HCT116 (cell line): ENCODE measurements around the gene LZTS3. TPM values are rescaled to one million over a fixed set of nuclear protein-coding genes. Genes with fewer than 3 reads are reported as not detected.

Experiments used
- ATAC-seq: fragments of 200-7000 bp; cut with Tn5 transposase; 2 replicates; pipeline ENCODE4 v1.9.1; 2020; ENCODE audit warnings: mild to moderate bottlenecking, moderate library complexity
- BruUV-seq: library from RNA; stranded (reverse); fragments of 400-500 nt; replicated peaks from 2 replicates; lab custom pipeline; 2021; lab: Mats Ljungman, UMichigan
- CTCF ChIA-PET: fragments of 300-600 bp; sonication (Branson Sonifier 250); formaldehyde crosslinking; loops from one replicate; lab custom pipeline; 2021; ENCODE audit warnings: antibody characterized with exemption; lab: Charles Lee
- POLR2A ChIA-PET: fragments of 300-600, 350-600 bp; sonication (Branson Sonifier 250); formaldehyde crosslinking; loops from one replicate; lab custom pipeline; 2021; ENCODE audit warnings: antibody characterized with exemption; lab: Charles Lee
- RAD21 ChIA-PET, 2 experiments: fragments of 300-600 bp; sonication (Branson Sonifier 250); formaldehyde crosslinking; loops; one replicate each; lab custom pipeline; 2023; ENCODE audit warnings: low total read pairs in 2 of 2; ENCODE audit not compliant: uncharacterized antibody in 2 of 2, unreplicated experiment in 2 of 2, low non-redundant PET in 1 of 2; lab: Charles Lee
- DNase-seq: peaks from one replicate; pipeline ENCODE4 v3.0.0-alpha.2; 2010; ENCODE audit warnings: low read depth, low spot score
- H2AFZ ChIP-seq: fragments of 200-600 bp; shearing (Covaris generic), sonication (generic); 2 replicates; pipeline ENCODE4 v1.6.1; 2017; ENCODE audit warnings: low read depth, mixed run types, mixed read lengths, antibody characterized with exemption, low read length; ENCODE audit not compliant: poor library complexity, severe bottlenecking
- H3K27ac ChIP-seq: 2 replicates; pipeline ENCODE4 v1.5.1; 2012; ENCODE audit warnings: low read depth, low read length
- H3K27me3 ChIP-seq: fragments of 200-600 bp; sonication (generic); 2 replicates; pipeline ENCODE4 v1.6.1; 2016; ENCODE audit warnings: mixed run types, low read length, mixed read lengths; ENCODE audit not compliant: insufficient read depth
- H3K36me3 ChIP-seq, 2 experiments: fragments of 200-500 bp in 1 of 2; fragments of 200-600 bp in 1 of 2; sonication (Bioruptor generic) in 1 of 2; sonication (generic) in 1 of 2; 2 replicates each; pipeline versions ENCODE4 v1.5.1 to v1.6.1; 2014 to 2016; ENCODE audit warnings: low read length in 2 of 2, inconsistent platforms in 1 of 2, mixed read lengths in 1 of 2, mixed run types in 1 of 2; ENCODE audit not compliant: insufficient read depth in 2 of 2, control insufficient read depth in 1 of 2
- H3K4me1 ChIP-seq, 2 experiments: fragments of 200-600 bp in 1 of 2; sonication (generic) in 1 of 2; 2 replicates each; pipeline versions ENCODE4 v1.5.1 to v1.6.1; 2012 to 2017; ENCODE audit warnings: low read length in 2 of 2, inconsistent platforms in 1 of 2, mild to moderate bottlenecking in 1 of 2, mixed read lengths in 1 of 2, mixed run types in 1 of 2, moderate library complexity in 1 of 2; ENCODE audit not compliant: insufficient read depth in 2 of 2, control insufficient read depth in 1 of 2
- H3K4me2 ChIP-seq: fragments of 200-600 bp; sonication (generic); 2 replicates; pipeline ENCODE4 v1.6.1; 2017; ENCODE audit warnings: mixed run types, low read length, mixed read lengths
- H3K4me3 ChIP-seq, 2 experiments: fragments of 200-600 bp in 1 of 2; sonication (generic) in 1 of 2; replicated peaks in 1 of 2; 2 replicates each; pipeline ENCODE4 v1.5.1; 2011 to 2016; ENCODE audit warnings: low read length in 2 of 2, control low read depth in 1 of 2, low read depth in 1 of 2, mild to moderate bottlenecking in 1 of 2, mixed read lengths in 1 of 2, mixed run types in 1 of 2
- H3K79me2 ChIP-seq: fragments of 200-600 bp; sonication (generic); 2 replicates; pipeline ENCODE4 v1.6.1; 2017; ENCODE audit warnings: mild to moderate bottlenecking, mixed run types, low read length, moderate library complexity, mixed read lengths; ENCODE audit not compliant: insufficient read depth
- H3K9ac ChIP-seq: fragments of 200-600 bp; sonication (generic); 2 replicates; pipeline ENCODE4 v1.6.1; 2016; ENCODE audit warnings: low read length, mixed read lengths
- H3K9me2 ChIP-seq: fragments of 200-600 bp; sonication (generic), shearing (Covaris generic); 2 replicates; pipeline ENCODE4 v1.6.1; 2017; ENCODE audit warnings: mixed run types, mild to moderate bottlenecking, moderate library complexity; ENCODE audit not compliant: insufficient read depth
- H3K9me3 ChIP-seq, 2 experiments: fragments of 200-500 bp in 1 of 2; fragments of 200-600 bp in 1 of 2; sonication (Bioruptor generic) in 1 of 2; sonication (generic) in 1 of 2; 2 replicates each; pipeline ENCODE4 v1.6.1; 2014 to 2017; ENCODE audit warnings: low read length in 2 of 2, mixed read lengths in 2 of 2, inconsistent platforms in 1 of 2, low read depth in 1 of 2, mild to moderate bottlenecking in 1 of 2, mixed run types in 1 of 2, moderate library complexity in 1 of 2; ENCODE audit not compliant: control insufficient read depth in 1 of 2, insufficient read depth in 1 of 2
- H4K20me1 ChIP-seq: fragments of 200-600 bp; sonication (generic), shearing (Covaris generic); 2 replicates; pipeline ENCODE4 v1.6.1; 2017; ENCODE audit warnings: mixed run types, mild to moderate bottlenecking, moderate library complexity; ENCODE audit not compliant: insufficient read depth
- CBX3 ChIP-seq: IDR thresholded peaks from 2 replicates; pipeline ENCODE4 v1.6.1; 2012; ENCODE audit warnings: low read depth
- ELF1 ChIP-seq: IDR thresholded peaks from 2 replicates; pipeline ENCODE4 v1.6.1; 2012; ENCODE audit warnings: low read depth, borderline replicate concordance
- TCF7L2 ChIP-seq: IDR thresholded peaks from 2 replicates; pipeline ENCODE4 v1.7.0; 2011; ENCODE audit warnings: borderline replicate concordance, inconsistent platforms; ENCODE audit not compliant: insufficient read depth, insufficient read length; ENCODE audit errors: extremely low read depth
- intact Hi-C: fragments of 100-400 bp; cut with micrococcal nuclease; formaldehyde crosslinking; loops from 2 replicates; pipeline ENCODE4 v1.10.0; 2022
- total RNA-seq: library from RNA; stranded (reverse); gene quantifications from one replicate; pipeline ENCODE4 v1.2.1, GENCODE V29; 2021; ENCODE audit not compliant: unreplicated experiment
- TF ChIP-seq, protein P1 (sequence below): IDR thresholded peaks from 2 replicates; pipeline ENCODE4 v1.6.1; 2012; ENCODE audit warnings: low read depth
- TF ChIP-seq, protein P2 (sequence below): IDR thresholded peaks from 2 replicates; pipeline ENCODE4 v1.6.1; 2012

The LZTS3 gene
- total RNA-seq, 1 experiment from 2014 or later: 5.2 TPM

DNA sequence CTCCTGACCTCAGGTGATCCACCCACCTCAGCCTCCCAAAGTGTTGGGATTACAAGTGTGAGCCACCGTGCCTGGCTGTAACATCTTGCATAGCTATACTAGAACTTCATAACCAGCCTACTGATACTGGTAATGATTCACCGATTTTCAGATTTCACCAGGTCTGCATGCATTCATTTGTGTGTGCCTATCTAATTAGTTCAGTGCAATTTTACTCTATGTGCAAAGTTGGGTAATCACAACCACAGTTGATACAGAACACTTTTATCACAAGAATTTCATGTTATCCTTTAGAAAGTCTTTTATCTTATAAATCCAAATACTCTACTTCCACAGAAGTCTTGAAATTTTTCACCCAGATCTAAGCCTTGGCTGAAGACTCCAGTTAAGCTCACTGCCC lies 35.9 kb downstream of the LZTS3 start:
- Histone ChIP-seq H3K9me3 (no peaks in the 10 kb centered on the region), H3K27me3 (no peaks in the 10 kb centered on the region), H3K9me2 (no peaks in the 10 kb centered on the region), H3K27ac (no peak overlapping the region), H3K36me3 (no peaks in the 10 kb centered on the region), H4K20me1 (no peaks in the 10 kb centered on the region), H3K9ac (no peak overlapping the region), H2AFZ (no peak overlapping the region), H3K4me3 (no peak overlapping the region), H3K4me1 (peaks cover 0 to 17% of the 10 kb centered on the region in 2 experiments; a peak in 2 of 4 replicates), H3K79me2 (peaks cover 37% of the 10 kb centered on the region), H3K4me2 (no peak overlapping the region)
- DNase-seq: no peak
- RAD21 ChIA-PET: no interaction called here
- TF ChIP-seq, protein P1, sequence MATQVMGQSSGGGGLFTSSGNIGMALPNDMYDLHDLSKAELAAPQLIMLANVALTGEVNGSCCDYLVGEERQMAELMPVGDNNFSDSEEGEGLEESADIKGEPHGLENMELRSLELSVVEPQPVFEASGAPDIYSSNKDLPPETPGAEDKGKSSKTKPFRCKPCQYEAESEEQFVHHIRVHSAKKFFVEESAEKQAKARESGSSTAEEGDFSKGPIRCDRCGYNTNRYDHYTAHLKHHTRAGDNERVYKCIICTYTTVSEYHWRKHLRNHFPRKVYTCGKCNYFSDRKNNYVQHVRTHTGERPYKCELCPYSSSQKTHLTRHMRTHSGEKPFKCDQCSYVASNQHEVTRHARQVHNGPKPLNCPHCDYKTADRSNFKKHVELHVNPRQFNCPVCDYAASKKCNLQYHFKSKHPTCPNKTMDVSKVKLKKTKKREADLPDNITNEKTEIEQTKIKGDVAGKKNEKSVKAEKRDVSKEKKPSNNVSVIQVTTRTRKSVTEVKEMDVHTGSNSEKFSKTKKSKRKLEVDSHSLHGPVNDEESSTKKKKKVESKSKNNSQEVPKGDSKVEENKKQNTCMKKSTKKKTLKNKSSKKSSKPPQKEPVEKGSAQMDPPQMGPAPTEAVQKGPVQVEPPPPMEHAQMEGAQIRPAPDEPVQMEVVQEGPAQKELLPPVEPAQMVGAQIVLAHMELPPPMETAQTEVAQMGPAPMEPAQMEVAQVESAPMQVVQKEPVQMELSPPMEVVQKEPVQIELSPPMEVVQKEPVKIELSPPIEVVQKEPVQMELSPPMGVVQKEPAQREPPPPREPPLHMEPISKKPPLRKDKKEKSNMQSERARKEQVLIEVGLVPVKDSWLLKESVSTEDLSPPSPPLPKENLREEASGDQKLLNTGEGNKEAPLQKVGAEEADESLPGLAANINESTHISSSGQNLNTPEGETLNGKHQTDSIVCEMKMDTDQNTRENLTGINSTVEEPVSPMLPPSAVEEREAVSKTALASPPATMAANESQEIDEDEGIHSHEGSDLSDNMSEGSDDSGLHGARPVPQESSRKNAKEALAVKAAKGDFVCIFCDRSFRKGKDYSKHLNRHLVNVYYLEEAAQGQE: no peak
- TF ChIP-seq, protein P2, sequence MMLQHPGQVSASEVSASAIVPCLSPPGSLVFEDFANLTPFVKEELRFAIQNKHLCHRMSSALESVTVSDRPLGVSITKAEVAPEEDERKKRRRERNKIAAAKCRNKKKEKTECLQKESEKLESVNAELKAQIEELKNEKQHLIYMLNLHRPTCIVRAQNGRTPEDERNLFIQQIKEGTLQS: no peak
- no peak for TF ChIP-seq CBX3
- no peak for TF ChIP-seq TCF7L2
- no peak for TF ChIP-seq ELF1
- no peak for ATAC-seq
- intact Hi-C loops: no loop called here
- no TSS peak for BruUV-seq
- CTCF ChIA-PET: interaction anchor here (1.3 kb wide), 1 partner anchor 84 kb away, joined by 3 read pairs; no protein-coding TSS in a partner anchor
- POLR2A ChIA-PET: no interaction called here
